HCT116 (cell line): ENCODE data around the gene CNTNAP2. TPM values are rescaled to one million over a fixed set of nuclear protein-coding genes. Genes with fewer than 3 reads are reported as not detected.

Experiments used
- ATAC-seq: fragments of 200-7000 bp; cut with Tn5 transposase; 2 replicates; pipeline ENCODE4 v1.9.1; 2020; ENCODE audit warnings: mild to moderate bottlenecking, moderate library complexity
- BruUV-seq: library from RNA; stranded (reverse); fragments of 400-500 nt; replicated peaks from 2 replicates; lab custom pipeline; 2021; lab: Mats Ljungman, UMichigan
- CTCF ChIA-PET: fragments of 300-600 bp; sonication (Branson Sonifier 250); formaldehyde crosslinking; loops from one replicate; lab custom pipeline; 2021; ENCODE audit warnings: antibody characterized with exemption; lab: Charles Lee
- POLR2A ChIA-PET: fragments of 300-600, 350-600 bp; sonication (Branson Sonifier 250); formaldehyde crosslinking; loops from one replicate; lab custom pipeline; 2021; ENCODE audit warnings: antibody characterized with exemption; lab: Charles Lee
- RAD21 ChIA-PET, 2 experiments: fragments of 300-600 bp; sonication (Branson Sonifier 250); formaldehyde crosslinking; loops; one replicate each; lab custom pipeline; 2023; ENCODE audit warnings: low total read pairs in 2 of 2; ENCODE audit not compliant: uncharacterized antibody in 2 of 2, unreplicated experiment in 2 of 2, low non-redundant PET in 1 of 2; lab: Charles Lee
- DNase-seq: peaks from one replicate; pipeline ENCODE4 v3.0.0-alpha.2; 2010; ENCODE audit warnings: low read depth, low spot score
- H2AFZ ChIP-seq: fragments of 200-600 bp; shearing (Covaris generic), sonication (generic); 2 replicates; pipeline ENCODE4 v1.6.1; 2017; ENCODE audit warnings: low read depth, mixed run types, mixed read lengths, antibody characterized with exemption, low read length; ENCODE audit not compliant: poor library complexity, severe bottlenecking
- H3K27ac ChIP-seq: 2 replicates; pipeline ENCODE4 v1.5.1; 2012; ENCODE audit warnings: low read depth, low read length
- H3K27me3 ChIP-seq: fragments of 200-600 bp; sonication (generic); 2 replicates; pipeline ENCODE4 v1.6.1; 2016; ENCODE audit warnings: mixed run types, low read length, mixed read lengths; ENCODE audit not compliant: insufficient read depth
- H3K36me3 ChIP-seq, 2 experiments: fragments of 200-500 bp in 1 of 2; fragments of 200-600 bp in 1 of 2; sonication (Bioruptor generic) in 1 of 2; sonication (generic) in 1 of 2; 2 replicates each; pipeline versions ENCODE4 v1.5.1 to v1.6.1; 2014 to 2016; ENCODE audit warnings: low read length in 2 of 2, inconsistent platforms in 1 of 2, mixed read lengths in 1 of 2, mixed run types in 1 of 2; ENCODE audit not compliant: insufficient read depth in 2 of 2, control insufficient read depth in 1 of 2
- H3K4me1 ChIP-seq, 2 experiments: fragments of 200-600 bp in 1 of 2; sonication (generic) in 1 of 2; 2 replicates each; pipeline versions ENCODE4 v1.5.1 to v1.6.1; 2012 to 2017; ENCODE audit warnings: low read length in 2 of 2, inconsistent platforms in 1 of 2, mild to moderate bottlenecking in 1 of 2, mixed read lengths in 1 of 2, mixed run types in 1 of 2, moderate library complexity in 1 of 2; ENCODE audit not compliant: insufficient read depth in 2 of 2, control insufficient read depth in 1 of 2
- H3K4me2 ChIP-seq: fragments of 200-600 bp; sonication (generic); 2 replicates; pipeline ENCODE4 v1.6.1; 2017; ENCODE audit warnings: mixed run types, low read length, mixed read lengths
- H3K4me3 ChIP-seq, 2 experiments: fragments of 200-600 bp in 1 of 2; sonication (generic) in 1 of 2; replicated peaks in 1 of 2; 2 replicates each; pipeline ENCODE4 v1.5.1; 2011 to 2016; ENCODE audit warnings: low read length in 2 of 2, control low read depth in 1 of 2, low read depth in 1 of 2, mild to moderate bottlenecking in 1 of 2, mixed read lengths in 1 of 2, mixed run types in 1 of 2
- H3K79me2 ChIP-seq: fragments of 200-600 bp; sonication (generic); 2 replicates; pipeline ENCODE4 v1.6.1; 2017; ENCODE audit warnings: mild to moderate bottlenecking, mixed run types, low read length, moderate library complexity, mixed read lengths; ENCODE audit not compliant: insufficient read depth
- H3K9ac ChIP-seq: fragments of 200-600 bp; sonication (generic); 2 replicates; pipeline ENCODE4 v1.6.1; 2016; ENCODE audit warnings: low read length, mixed read lengths
- H3K9me2 ChIP-seq: fragments of 200-600 bp; sonication (generic), shearing (Covaris generic); 2 replicates; pipeline ENCODE4 v1.6.1; 2017; ENCODE audit warnings: mixed run types, mild to moderate bottlenecking, moderate library complexity; ENCODE audit not compliant: insufficient read depth
- H3K9me3 ChIP-seq, 2 experiments: fragments of 200-500 bp in 1 of 2; fragments of 200-600 bp in 1 of 2; sonication (Bioruptor generic) in 1 of 2; sonication (generic) in 1 of 2; 2 replicates each; pipeline ENCODE4 v1.6.1; 2014 to 2017; ENCODE audit warnings: low read length in 2 of 2, mixed read lengths in 2 of 2, inconsistent platforms in 1 of 2, low read depth in 1 of 2, mild to moderate bottlenecking in 1 of 2, mixed run types in 1 of 2, moderate library complexity in 1 of 2; ENCODE audit not compliant: control insufficient read depth in 1 of 2, insufficient read depth in 1 of 2
- H4K20me1 ChIP-seq: fragments of 200-600 bp; sonication (generic), shearing (Covaris generic); 2 replicates; pipeline ENCODE4 v1.6.1; 2017; ENCODE audit warnings: mixed run types, mild to moderate bottlenecking, moderate library complexity; ENCODE audit not compliant: insufficient read depth
- EZH2 ChIP-seq: fragments of 200-600 bp; sonication (generic); IDR thresholded peaks from 2 replicates; pipeline ENCODE4 v1.6.1; 2017; ENCODE audit warnings: antibody characterized with exemption, mixed run types
- MAX ChIP-seq: IDR thresholded peaks from 2 replicates; pipeline ENCODE4 v1.6.1; 2012
- POLR2A ChIP-seq: IDR thresholded peaks from 2 replicates; pipeline ENCODE4 v1.7.0; 2011; ENCODE audit warnings: borderline replicate concordance; ENCODE audit not compliant: insufficient read depth, insufficient read length; ENCODE audit errors: extremely low read depth
- POLR2AphosphoS5 ChIP-seq: IDR thresholded peaks from 2 replicates; pipeline ENCODE4 v1.6.1; 2011; ENCODE audit warnings: mild to moderate bottlenecking, low read depth, low read length, moderate library complexity
- REST ChIP-seq: IDR thresholded peaks from 2 replicates; pipeline ENCODE4 v1.6.1; 2012; ENCODE audit warnings: low read depth
- SIN3A ChIP-seq: IDR thresholded peaks from 2 replicates; pipeline ENCODE4 v1.6.1; 2012; ENCODE audit warnings: low read depth
- SP1 ChIP-seq: IDR thresholded peaks from 2 replicates; pipeline ENCODE4 v1.6.1; 2012; ENCODE audit warnings: low read depth
- SRF ChIP-seq: IDR thresholded peaks from 2 replicates; pipeline ENCODE4 v1.6.1; 2012; ENCODE audit warnings: low read depth
- intact Hi-C: fragments of 100-400 bp; cut with micrococcal nuclease; formaldehyde crosslinking; loops from 2 replicates; pipeline ENCODE4 v1.10.0; 2022
- total RNA-seq: library from RNA; stranded (reverse); gene quantifications from one replicate; pipeline ENCODE4 v1.2.1, GENCODE V29; 2021; ENCODE audit not compliant: unreplicated experiment

Gene CNTNAP2
- total RNA-seq, 1 experiment from 2014 or later, result 0.37 TPM

DNA sequence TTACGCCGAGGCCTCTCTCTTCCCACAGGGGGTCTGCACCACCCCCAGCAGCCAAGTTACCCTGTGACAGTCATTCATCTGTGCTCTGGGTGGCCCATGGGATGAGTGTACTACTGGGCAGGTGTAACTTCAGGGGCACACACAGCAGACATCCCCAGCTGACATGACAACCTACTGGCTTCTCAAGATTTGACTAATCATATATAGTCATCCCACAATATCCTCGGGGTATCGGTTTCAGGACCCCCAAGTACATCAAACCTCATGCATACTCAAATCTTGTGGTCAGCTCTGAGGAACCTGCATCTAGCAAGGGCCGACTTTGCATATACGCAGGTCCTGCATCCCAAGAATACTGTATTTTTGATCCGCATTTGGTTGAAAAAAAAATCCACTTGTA lies 2137.0 kb downstream of the CNTNAP2 start:
- Histone ChIP-seq H3K4me3 (no peak overlapping the region), H3K9me3 (no peaks in the 10 kb centered on the region; a peak in 1 of 4 replicates), H3K27ac (no peak overlapping the region), H3K4me1 (no peaks in the 10 kb centered on the region), H3K36me3 (no peaks in the 10 kb centered on the region), H3K4me2 (no peak overlapping the region), H3K9ac (no peak overlapping the region), H3K27me3 (no peaks in the 10 kb centered on the region), H3K79me2 (no peaks in the 10 kb centered on the region), H3K9me2 (no peaks in the 10 kb centered on the region), H4K20me1 (no peaks in the 10 kb centered on the region), H2AFZ (no peak overlapping the region)
- ChIA-PET POLR2A (no interaction called here), CTCF (no interaction called here), RAD21 (interaction anchor here in 1 of 2 experiments (0.6 kb wide), 1 partner anchor 1332 kb away, joined by 3 read pairs; no protein-coding TSS in a partner anchor)
- no peak for ATAC-seq
- intact Hi-C loops, result no loop called here
- no peak for TF ChIP-seq SP1
- no peak for TF ChIP-seq REST
- TF ChIP-seq EZH2, result no peak
- no peak for TF ChIP-seq POLR2A
- TF ChIP-seq SRF, result no peak
- TF ChIP-seq POLR2AphosphoS5, result no peak
- no peak for TF ChIP-seq SIN3A
- no peak for TF ChIP-seq MAX
- no peak for DNase-seq
- no TSS peak for BruUV-seq
